Sigmoid colon (tissue), 4 donors: ENCODE results near the gene MAN2A1.

ENCODE experiments used
- EP300 ChIP-seq, 4 donors: sonication (generic); formaldehyde crosslinking; IDR thresholded peaks; one replicate each; pipeline ENCODE4 v1.6.1; 2017; ENCODE audit warnings: antibody characterized with exemption in 4 of 4
- POLR2AphosphoS5 ChIP-seq, 4 donors: sonication (generic); formaldehyde crosslinking; IDR thresholded peaks; one replicate each; pipeline ENCODE4 v1.6.1; 2017; ENCODE audit warnings: antibody characterized with exemption in 4 of 4
- TF ChIP-seq, protein P1 (sequence below), 4 experiments: fragments of 450-650 bp in 3 of 4; fragments of 200-600 bp in 1 of 4; IDR thresholded peaks; one replicate each; pipeline ENCODE4 v1.5.1; 2016 to 2019; ENCODE audit warnings: antibody characterized with exemption in 4 of 4, mild to moderate bottlenecking in 3 of 4, moderate library complexity in 2 of 4

DNA sequence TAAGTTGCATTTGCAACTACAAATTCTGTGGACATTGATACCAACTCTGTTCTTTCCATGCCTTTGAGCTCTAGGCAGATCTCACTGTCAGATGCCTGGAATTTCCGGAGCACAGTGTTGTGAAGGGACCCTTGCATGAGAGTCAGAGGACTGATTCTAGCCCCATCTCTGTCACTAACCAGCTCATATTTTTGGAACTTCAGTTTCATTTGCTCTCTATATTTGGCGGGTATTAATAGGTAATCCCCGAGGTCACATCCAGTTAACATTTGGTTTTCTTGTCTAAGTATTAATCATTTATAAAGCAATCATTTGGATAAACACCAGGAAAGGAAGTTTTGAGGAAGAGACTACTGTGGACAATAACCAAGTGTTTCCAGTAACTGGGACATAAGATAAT lies 115.7 kb downstream of the MAN2A1 start:
- TF ChIP-seq, protein P1, sequence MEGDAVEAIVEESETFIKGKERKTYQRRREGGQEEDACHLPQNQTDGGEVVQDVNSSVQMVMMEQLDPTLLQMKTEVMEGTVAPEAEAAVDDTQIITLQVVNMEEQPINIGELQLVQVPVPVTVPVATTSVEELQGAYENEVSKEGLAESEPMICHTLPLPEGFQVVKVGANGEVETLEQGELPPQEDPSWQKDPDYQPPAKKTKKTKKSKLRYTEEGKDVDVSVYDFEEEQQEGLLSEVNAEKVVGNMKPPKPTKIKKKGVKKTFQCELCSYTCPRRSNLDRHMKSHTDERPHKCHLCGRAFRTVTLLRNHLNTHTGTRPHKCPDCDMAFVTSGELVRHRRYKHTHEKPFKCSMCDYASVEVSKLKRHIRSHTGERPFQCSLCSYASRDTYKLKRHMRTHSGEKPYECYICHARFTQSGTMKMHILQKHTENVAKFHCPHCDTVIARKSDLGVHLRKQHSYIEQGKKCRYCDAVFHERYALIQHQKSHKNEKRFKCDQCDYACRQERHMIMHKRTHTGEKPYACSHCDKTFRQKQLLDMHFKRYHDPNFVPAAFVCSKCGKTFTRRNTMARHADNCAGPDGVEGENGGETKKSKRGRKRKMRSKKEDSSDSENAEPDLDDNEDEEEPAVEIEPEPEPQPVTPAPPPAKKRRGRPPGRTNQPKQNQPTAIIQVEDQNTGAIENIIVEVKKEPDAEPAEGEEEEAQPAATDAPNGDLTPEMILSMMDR (IDR thresholded peaks at IDR 0.05), result no peak
- TF ChIP-seq POLR2AphosphoS5 (IDR thresholded peaks at IDR 0.05) (no peak), EP300 (IDR thresholded peaks at IDR 0.05) (no peak)
